K562 (cell line): ENCODE data around the gene CROCC2. TPM values are rescaled to one million over a fixed set of nuclear protein-coding genes. Genes with fewer than 3 reads are reported as not detected.

Experiments used
- ATAC-seq: fragments of 200-7000 bp; cut with Tn5 transposase; 3 replicates; pipeline ENCODE4 v1.9.1; 2020; ENCODE audit warnings: moderate library complexity
- BruUV-seq: library from RNA; stranded (reverse); fragments of 400-500 nt; replicated peaks from 2 replicates; lab custom pipeline; 2021; lab: Mats Ljungman, UMichigan
- CTCF ChIA-PET: fragments of 300-600 bp; formaldehyde crosslinking; extraction: SDS; loops from one replicate; lab custom pipeline; 2021; ENCODE audit warnings: low intra/inter-chr PET ratio; lab: Yijun Ruan, JAX
- POLR2A ChIA-PET: fragments of 300-600, 350-650 bp; sonication (Branson Sonifier 250); formaldehyde crosslinking; extraction: SDS; loops from one replicate; lab custom pipeline; 2021; ENCODE audit warnings: antibody characterized with exemption, inconsistent platforms; lab: Yijun Ruan, JAX
- DNase-seq, 4 experiments: peaks; one replicate each; pipeline versions ENCODE4 v3.0.0 to v3.0.0-alpha.2; 2011 to 2018; ENCODE audit warnings: low spot score in 3 of 4, mixed read lengths in 3 of 4; ENCODE audit errors: extremely low read depth in 1 of 4
- FAIRE-seq: peaks from 2 replicates; lab custom pipeline; 2011; peaks lifted over from hg19 to GRCh38; lab: Jason Lieb, UNC
- H2AFZ ChIP-seq: 2 replicates; pipeline ENCODE4 v1.6.0; 2011; ENCODE audit warnings: low read depth, low read length, control low read depth, inconsistent platforms
- H3K27ac ChIP-seq: fragments of 200-600 bp; 3 replicates; pipeline ENCODE4 v1.8.0; 2011; ENCODE audit warnings: low read depth, mild to moderate bottlenecking, control low read depth, inconsistent platforms, low read length, moderate library complexity, mixed read lengths; ENCODE audit errors: extremely low read depth
- H3K27me3 ChIP-seq, 2 experiments: fragments of 300-600 bp in 1 of 2; 2 replicates in 1 of 2; 3 replicates in 1 of 2; pipeline versions ENCODE4 v1.6.0 to v1.8.0; 2011; ENCODE audit warnings: inconsistent platforms in 2 of 2, low read length in 2 of 2, mild to moderate bottlenecking in 1 of 2, mixed read lengths in 1 of 2, moderate library complexity in 1 of 2; ENCODE audit not compliant: control insufficient read depth in 2 of 2, insufficient read depth in 2 of 2
- H3K36me3 ChIP-seq: fragments of 300-600 bp; 3 replicates; pipeline ENCODE4 v1.8.0; 2011; ENCODE audit warnings: mild to moderate bottlenecking, low read length, inconsistent platforms; ENCODE audit not compliant: control insufficient read depth, insufficient read depth
- H3K4me1 ChIP-seq, 2 experiments: fragments of 200-600 bp in 1 of 2; replicated peaks in 1 of 2; 2 replicates in 1 of 2; 3 replicates in 1 of 2; pipeline versions ENCODE4 v1.5.1 to v1.8.0; 2011; ENCODE audit warnings: inconsistent platforms in 2 of 2, low read length in 2 of 2, mild to moderate bottlenecking in 1 of 2, mixed read lengths in 1 of 2, moderate library complexity in 1 of 2; ENCODE audit not compliant: control insufficient read depth in 2 of 2, insufficient read depth in 2 of 2
- H3K4me2 ChIP-seq: 2 replicates; pipeline ENCODE4 v1.6.1; 2011; ENCODE audit warnings: low read length, control low read depth, inconsistent platforms, mixed read lengths; ENCODE audit not compliant: insufficient read depth
- H3K4me3 ChIP-seq: fragments of 200-600 bp; sonication (generic), shearing (Covaris generic); 2 replicates; pipeline ENCODE4 v1.5.1; 2016; ENCODE audit warnings: control low read depth, inconsistent platforms
- H3K79me2 ChIP-seq: fragments of 200-600 bp; 3 replicates; pipeline ENCODE4 v1.8.0; 2011; ENCODE audit warnings: low read length, inconsistent platforms; ENCODE audit not compliant: control insufficient read depth, insufficient read depth
- H3K9ac ChIP-seq, 2 experiments: 2 replicates each; pipeline versions ENCODE4 v1.6.0 to v1.6.1; 2011; ENCODE audit warnings: low read depth in 2 of 2, low read length in 2 of 2, control low read depth in 1 of 2, inconsistent platforms in 1 of 2, mild to moderate bottlenecking in 1 of 2, mixed read lengths in 1 of 2; ENCODE audit not compliant: insufficient read depth in 1 of 2
- H3K9me1 ChIP-seq: one replicate; pipeline ENCODE4 v1.6.0; 2011; ENCODE audit warnings: inconsistent platforms, mild to moderate bottlenecking, low read length, moderate library complexity; ENCODE audit not compliant: control insufficient read depth, insufficient read depth
- H3K9me3 ChIP-seq: replicated peaks from 2 replicates; pipeline ENCODE4 v1.5.1; 2011; ENCODE audit warnings: low read depth, low read length, inconsistent platforms; ENCODE audit not compliant: control insufficient read depth, insufficient read depth
- H4K20me1 ChIP-seq: replicated peaks from 2 replicates; pipeline ENCODE4 v1.6.1; 2011; ENCODE audit warnings: low read length, inconsistent platforms, mixed read lengths; ENCODE audit not compliant: control insufficient read depth, insufficient read depth
- BCL6 ChIP-seq: fragments of 250-450 bp; sonication (Bioruptor Pico); IDR thresholded peaks from 2 replicates; pipeline ENCODE4 v1.4.0; 2020
- CCAR2 ChIP-seq: fragments of 200-400 bp; formaldehyde crosslinking; IDR thresholded peaks from 2 replicates; pipeline ENCODE4 v1.6.1; 2017; ENCODE audit warnings: mild to moderate bottlenecking, low read depth, low read length
- LARP7 ChIP-seq: fragments of 450-650 bp; IDR thresholded peaks from 2 replicates; pipeline ENCODE4 v1.6.1; 2016
- MAFF ChIP-seq: IDR thresholded peaks from 2 replicates; pipeline ENCODE4 v1.6.1; 2012; ENCODE audit warnings: low read length, improper control_type of control experiment
- MAFG ChIP-seq: fragments of 450-650 bp; conservative IDR thresholded peaks from 2 replicates; pipeline ENCODE4 v1.6.1; 2016; ENCODE audit warnings: missing genetic modification characterization, missing compliant biosample characterization
- MAFK ChIP-seq: IDR thresholded peaks from 2 replicates; pipeline ENCODE4 v1.6.1; 2011; ENCODE audit warnings: low read length, improper control_type of control experiment
- NELFE ChIP-seq: IDR thresholded peaks from 2 replicates; pipeline ENCODE4 v1.6.1; 2011; ENCODE audit warnings: mild to moderate bottlenecking; ENCODE audit not compliant: insufficient read depth, insufficient read length
- NR2C1 ChIP-seq, 2 experiments: fragments of 450-650 bp; IDR thresholded peaks; 2 replicates each; pipeline ENCODE4 v1.6.1; 2017; ENCODE audit warnings: mild to moderate bottlenecking in 2 of 2, antibody characterized with exemption in 1 of 2, inconsistent platforms in 1 of 2, missing compliant biosample characterization in 1 of 2, missing genetic modification characterization in 1 of 2
- PML ChIP-seq: IDR thresholded peaks from 2 replicates; pipeline ENCODE4 v1.6.1; 2012; ENCODE audit warnings: low read length, inconsistent platforms
- RCOR1 ChIP-seq, 2 experiments: IDR thresholded peaks; 2 replicates each; pipeline ENCODE4 v1.6.1; 2012; ENCODE audit warnings: low read depth in 2 of 2, low read length in 2 of 2, borderline replicate concordance in 1 of 2, improper control_type of control experiment in 1 of 2
- RUNX1 ChIP-seq: sonication (generic); IDR thresholded peaks from 2 replicates; pipeline ENCODE4 v1.6.1; 2016; ENCODE audit warnings: antibody characterized with exemption, low read depth
- SOX6 ChIP-seq: fragments of 450-650 bp; IDR thresholded peaks from 2 replicates; pipeline ENCODE4 v1.6.1; 2014; ENCODE audit warnings: mild to moderate bottlenecking
- TAF9B ChIP-seq: fragments of 450-650 bp; IDR thresholded peaks from 2 replicates; pipeline ENCODE4 v1.6.1; 2018; ENCODE audit warnings: mild to moderate bottlenecking; ENCODE audit not compliant: partially characterized antibody
- TEAD4 ChIP-seq, 2 experiments: sonication (generic) in 1 of 2; formaldehyde crosslinking in 1 of 2; IDR thresholded peaks; 2 replicates each; pipeline versions ENCODE4 v1.6.1 to v1.8.0; 2012 to 2022; ENCODE audit warnings: borderline replicate concordance in 1 of 2, inconsistent platforms in 1 of 2, low read length in 1 of 2, mild to moderate bottlenecking in 1 of 2, missing genetic modification reagents in 1 of 2
- ZBTB1 ChIP-seq: sonication (generic); formaldehyde crosslinking; IDR thresholded peaks from 2 replicates; pipeline ENCODE4 v1.8.1; 2023; ENCODE audit warnings: missing genetic modification reagents, low read depth, mild to moderate bottlenecking, borderline replicate concordance
- ZFP1 ChIP-seq: fragments of 450-650 bp; formaldehyde crosslinking; IDR thresholded peaks from 2 replicates; pipeline ENCODE4 v1.4.0; 2020; ENCODE audit warnings: mild to moderate bottlenecking, mixed read lengths
- ZNF3 ChIP-seq: fragments of 250-450 bp; sonication (Bioruptor Pico); IDR thresholded peaks from 2 replicates; pipeline ENCODE4 v1.5.0; 2021; ENCODE audit warnings: mild to moderate bottlenecking, moderate library complexity
- ZNF316 ChIP-seq: fragments of 450-650 bp; IDR thresholded peaks from 2 replicates; pipeline ENCODE4 v1.6.1; 2016
- ZNF561 ChIP-seq: fragments of 450-650 bp; formaldehyde crosslinking; conservative IDR thresholded peaks from 2 replicates; pipeline ENCODE4 v1.4.0; 2020; ENCODE audit warnings: mild to moderate bottlenecking, moderate library complexity
- ZNF766 ChIP-seq: fragments of 200-800 bp; sonication (Bioruptor generic); conservative IDR thresholded peaks from 2 replicates; pipeline ENCODE4 v1.6.1; 2016; ENCODE audit warnings: missing genetic modification characterization, missing compliant biosample characterization
- WGBS: fragments of 100-300 bp; shearing (Covaris generic); methylation state at CpG from one replicate; pipeline ENCODE4 v1.1.6; 2016; ENCODE audit warnings: low coverage, mixed read lengths; ENCODE audit not compliant: insufficient coverage; ENCODE audit errors: missing lambda C conversion rate; 5-methylcytosine and 5-hydroxymethylcytosine counted together
- in situ Hi-C: fragments of 300-500 bp; cut with MboI; formaldehyde crosslinking; loops from 4 replicates; pipeline ENCODE4 v1.15.0; 2018; ENCODE audit warnings: inconsistent platforms, mixed read lengths
- intact Hi-C: fragments of 100-400 bp; cut with micrococcal nuclease; formaldehyde crosslinking; loops from 2 replicates; pipeline ENCODE4 v1.14.2; 2022
- polyA plus RNA-seq, 8 experiments: library from polyadenylated mRNA; depleted of rRNA in 4 of 8; stranded (reverse) in 5 of 8; unstranded in 3 of 8; fragments of >200 nt; fragmentation: Nextera tagmentation in 2 of 8; fragmentation: Illumina TruSeq in 1 of 8; extraction: Ambion mirVana in 2 of 8; extraction: Trizol in 1 of 8; gene quantifications; 2 replicates each; pipeline versions ENCODE4 v1.2.1 to v1.2.3, GENCODE V29; 2011 to 2014; ENCODE audit warnings: inconsistent platforms in 1 of 8, missing spikeins in 1 of 8
- total RNA-seq, 7 experiments: library from RNA; depleted of rRNA in 6 of 7; stranded (reverse); fragments of >200 nt in 6 of 7; fragmentation: Illumina TruSeq in 2 of 7; extraction: Trizol in 2 of 7; gene quantifications; 2 replicates each; pipeline versions ENCODE4 v1.2.1 to v1.2.3, GENCODE V29; 2011 to 2021; ENCODE audit warnings: low replicate concordance in 1 of 7
- TF ChIP-seq, protein P1 (sequence below): fragments of 450-650 bp; formaldehyde crosslinking; IDR thresholded peaks from 2 replicates; pipeline ENCODE4 v1.4.0; 2022; ENCODE audit warnings: missing genetic modification characterization
- TF ChIP-seq, protein P2 (sequence below): sonication (generic); formaldehyde crosslinking; IDR thresholded peaks from 2 replicates; pipeline ENCODE4 v1.8.1; 2023; ENCODE audit warnings: mild to moderate bottlenecking, missing genetic modification reagents, moderate library complexity

Gene CROCC2
- total and polyA plus RNA-seq, 9 of the 15 experiments (the other 6 are each of a cell fraction or from before 2014, with no cell fraction given) = not detected

DNA sequence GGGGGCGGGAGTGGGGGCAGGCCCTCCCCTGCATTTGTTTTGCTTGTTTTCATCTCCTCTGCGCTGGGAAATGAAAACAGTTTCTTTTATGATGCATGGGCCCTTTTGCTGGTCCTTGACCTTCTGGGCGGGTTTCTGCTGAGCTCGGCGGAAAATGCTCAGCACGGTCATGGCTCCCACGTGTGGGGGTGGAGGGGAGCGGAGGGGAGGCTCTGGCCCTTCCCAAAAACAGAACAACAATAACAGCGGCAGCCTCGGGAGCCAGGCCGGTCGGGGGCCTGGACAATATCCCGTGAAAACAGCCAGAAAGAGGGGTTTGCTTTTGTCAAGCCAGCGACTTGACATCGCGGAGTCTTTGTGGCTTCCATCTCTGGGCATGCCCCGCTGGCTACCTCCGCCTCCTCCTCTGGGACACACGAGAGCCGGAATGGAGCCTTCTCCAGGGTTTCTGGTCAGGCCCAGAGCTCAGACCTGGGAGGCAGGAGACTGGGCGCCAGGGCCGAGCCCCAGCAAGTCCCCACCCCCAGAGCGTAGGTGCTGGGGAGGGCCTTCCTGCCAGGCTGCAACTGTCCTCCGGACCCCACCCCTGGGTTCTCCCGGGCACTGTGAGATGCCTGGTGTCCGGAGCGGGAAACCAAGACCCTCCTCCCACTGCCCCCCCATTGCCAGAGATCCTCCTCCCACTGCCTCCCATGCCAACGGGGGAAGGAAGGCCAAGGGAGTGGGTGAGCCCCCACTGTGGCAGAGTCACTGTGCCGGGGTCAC lies 56.3 kb downstream of the CROCC2 start:
- no peak overlapping the region for H2AFZ ChIP-seq
- no peaks in the 10 kb centered on the region for H3K9me3 ChIP-seq
- WGBS = 8% methylated on average over 22 of the region's 29 CpGs
- peaks cover 0 to 36% of the 10 kb centered on the region in 2 experiments; a peak in 2 of 5 replicates for H3K27me3 ChIP-seq
- H3K27ac ChIP-seq = no peak overlapping the region
- POLR2A ChIA-PET = interaction anchor here (0.6 kb wide), 1 partner anchor 40 kb away, joined by 3 read pairs; no protein-coding TSS in a partner anchor
- H3K4me2 ChIP-seq = no peak overlapping the region
- H4K20me1 ChIP-seq = no peaks in the 10 kb centered on the region
- H3K36me3 ChIP-seq = no peaks in the 10 kb centered on the region
- DNase-seq = no peak
- no peaks in the 10 kb centered on the region for H3K79me2 ChIP-seq
- CTCF ChIA-PET = no interaction called here
- H3K9me1 ChIP-seq = no peaks in the 10 kb centered on the region
- peaks cover 0 to 13% of the 10 kb centered on the region in 2 experiments; a peak in 1 of 5 replicates for H3K4me1 ChIP-seq
- no peak for ATAC-seq
- H3K9ac ChIP-seq = no peak overlapping the region
- no peak overlapping the region for H3K4me3 ChIP-seq
- FAIRE-seq = no peak
- intact Hi-C loops (no loop called here), in situ Hi-C loops (no loop called here)
- BruUV-seq = no TSS peak
- TF ChIP-seq ZNF766 = no peak
- peak; percentile 12; the same call in 1 of the 2 replicates for TF ChIP-seq MAFF
- TF ChIP-seq RUNX1 = no peak
- no peak for TF ChIP-seq TEAD4 (IDR thresholded peaks at IDR 0.05; ENCODE audit: low read length)
- no peak for TF ChIP-seq TEAD4 (CRISPR knock-in tag; IDR thresholded peaks at IDR 0.05; ENCODE audit: borderline replicate concordance)
- no peak for TF ChIP-seq PML
- no peak for TF ChIP-seq NR2C1 (IDR thresholded peaks at IDR 0.05)
- TF ChIP-seq NR2C1 (tag; IDR thresholded peaks at IDR 0.05) = no peak
- TF ChIP-seq RCOR1 (IDR thresholded peaks at IDR 0.05; ENCODE audit: borderline replicate concordance in 1 of 2, low read depth in 2 of 2, low read length in 2 of 2) = no peak
- no peak for TF ChIP-seq ZNF3 (CRISPR knock-in tag)
- no peak for TF ChIP-seq ZBTB1 (CRISPR knock-in tag)
- no peak for TF ChIP-seq NELFE
- peak; percentile 39; the same call in 1 of the 2 replicates for TF ChIP-seq ZNF316
- TF ChIP-seq SOX6 = no peak
- TF ChIP-seq MAFG = 0 out of 2 replicates have a peak, but pooled peaks have one; percentile 26
- peak; percentile 28; the same call in 1 of the 2 replicates for TF ChIP-seq MAFK
- TF ChIP-seq, protein P1, sequence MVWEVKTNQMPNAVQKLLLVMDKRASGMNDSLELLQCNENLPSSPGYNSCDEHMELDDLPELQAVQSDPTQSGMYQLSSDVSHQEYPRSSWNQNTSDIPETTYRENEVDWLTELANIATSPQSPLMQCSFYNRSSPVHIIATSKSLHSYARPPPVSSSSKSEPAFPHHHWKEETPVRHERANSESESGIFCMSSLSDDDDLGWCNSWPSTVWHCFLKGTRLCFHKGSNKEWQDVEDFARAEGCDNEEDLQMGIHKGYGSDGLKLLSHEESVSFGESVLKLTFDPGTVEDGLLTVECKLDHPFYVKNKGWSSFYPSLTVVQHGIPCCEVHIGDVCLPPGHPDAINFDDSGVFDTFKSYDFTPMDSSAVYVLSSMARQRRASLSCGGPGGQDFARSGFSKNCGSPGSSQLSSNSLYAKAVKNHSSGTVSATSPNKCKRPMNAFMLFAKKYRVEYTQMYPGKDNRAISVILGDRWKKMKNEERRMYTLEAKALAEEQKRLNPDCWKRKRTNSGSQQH (CRISPR knock-in tag) = no peak
- no peak for TF ChIP-seq ZFP1 (CRISPR knock-in tag)
- TF ChIP-seq, protein P2, sequence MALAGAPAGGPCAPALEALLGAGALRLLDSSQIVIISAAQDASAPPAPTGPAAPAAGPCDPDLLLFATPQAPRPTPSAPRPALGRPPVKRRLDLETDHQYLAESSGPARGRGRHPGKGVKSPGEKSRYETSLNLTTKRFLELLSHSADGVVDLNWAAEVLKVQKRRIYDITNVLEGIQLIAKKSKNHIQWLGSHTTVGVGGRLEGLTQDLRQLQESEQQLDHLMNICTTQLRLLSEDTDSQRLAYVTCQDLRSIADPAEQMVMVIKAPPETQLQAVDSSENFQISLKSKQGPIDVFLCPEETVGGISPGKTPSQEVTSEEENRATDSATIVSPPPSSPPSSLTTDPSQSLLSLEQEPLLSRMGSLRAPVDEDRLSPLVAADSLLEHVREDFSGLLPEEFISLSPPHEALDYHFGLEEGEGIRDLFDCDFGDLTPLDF = no peak
- no peak for TF ChIP-seq TAF9B
- TF ChIP-seq BCL6 (CRISPR knock-in tag) = no peak
- TF ChIP-seq ZNF561 = no peak
- TF ChIP-seq LARP7 = no peak
- TF ChIP-seq CCAR2 = no peak
